ENCODE measurements around the gene TSC22D2.

TSC22D2 gene

DNA sequence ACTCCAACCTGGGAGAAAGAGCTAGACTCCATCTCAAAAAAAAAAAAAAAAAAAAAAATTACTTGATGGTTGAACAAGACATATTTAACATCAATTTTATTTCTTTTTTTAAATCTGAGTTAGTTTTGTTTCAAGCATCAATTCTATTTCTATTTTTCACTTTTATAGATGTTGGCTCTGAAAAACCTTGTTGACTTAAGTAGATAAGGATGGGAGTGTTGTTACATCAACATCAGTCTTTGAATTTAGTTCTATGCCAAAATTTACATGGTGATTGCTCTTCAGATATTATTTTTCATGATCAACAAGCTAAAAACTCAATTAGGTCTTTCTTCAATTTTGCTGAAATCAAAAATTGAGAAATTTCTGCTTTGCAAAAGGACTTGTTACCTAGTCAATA, 71.3 kb downstream of the TSC22D2 start:
- no peak for DNase-seq (ENCODE audit: low read depth)
- H3K4me3 ChIP-seq (ENCODE audit: low read depth, low read length), result no peak overlapping the region
- TF ChIP-seq, protein P1, sequence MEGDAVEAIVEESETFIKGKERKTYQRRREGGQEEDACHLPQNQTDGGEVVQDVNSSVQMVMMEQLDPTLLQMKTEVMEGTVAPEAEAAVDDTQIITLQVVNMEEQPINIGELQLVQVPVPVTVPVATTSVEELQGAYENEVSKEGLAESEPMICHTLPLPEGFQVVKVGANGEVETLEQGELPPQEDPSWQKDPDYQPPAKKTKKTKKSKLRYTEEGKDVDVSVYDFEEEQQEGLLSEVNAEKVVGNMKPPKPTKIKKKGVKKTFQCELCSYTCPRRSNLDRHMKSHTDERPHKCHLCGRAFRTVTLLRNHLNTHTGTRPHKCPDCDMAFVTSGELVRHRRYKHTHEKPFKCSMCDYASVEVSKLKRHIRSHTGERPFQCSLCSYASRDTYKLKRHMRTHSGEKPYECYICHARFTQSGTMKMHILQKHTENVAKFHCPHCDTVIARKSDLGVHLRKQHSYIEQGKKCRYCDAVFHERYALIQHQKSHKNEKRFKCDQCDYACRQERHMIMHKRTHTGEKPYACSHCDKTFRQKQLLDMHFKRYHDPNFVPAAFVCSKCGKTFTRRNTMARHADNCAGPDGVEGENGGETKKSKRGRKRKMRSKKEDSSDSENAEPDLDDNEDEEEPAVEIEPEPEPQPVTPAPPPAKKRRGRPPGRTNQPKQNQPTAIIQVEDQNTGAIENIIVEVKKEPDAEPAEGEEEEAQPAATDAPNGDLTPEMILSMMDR (IDR thresholded peaks at IDR 0.05; ENCODE audit: low read depth, low read length, missing control alignments), result no peak

- TF ChIP-seq, protein P1 (IDR thresholded peaks at IDR 0.05; ENCODE audit: low read depth, low read length, missing control alignments), result no peak
- DNase-seq (ENCODE audit: low read depth), result no peak
- no peak overlapping the region for H3K4me3 ChIP-seq (ENCODE audit: low read depth, low read length)
Measured at GRCh38 chr3:150480877-150481276, 72.8 kb downstream of the TSC22D2 start.

GRCh38 chr3:150483226-150483625, 75.1 kb downstream of the TSC22D2 start:
- H3K4me3 ChIP-seq (ENCODE audit: low read depth, low read length), result no peak overlapping the region
- no peak for DNase-seq (ENCODE audit: low read depth)
- TF ChIP-seq, protein P1 (IDR thresholded peaks at IDR 0.05; ENCODE audit: low read depth, low read length, missing control alignments), result no peak

GRCh38 chr3:150484410-150484809, 76.3 kb downstream of the TSC22D2 start:
- DNase-seq (ENCODE audit: low read depth), result no peak
- H3K4me3 ChIP-seq (ENCODE audit: low read depth, low read length), result no peak overlapping the region
- TF ChIP-seq, protein P1 (IDR thresholded peaks at IDR 0.05; ENCODE audit: low read depth, low read length, missing control alignments), result no peak

- no peak for DNase-seq (ENCODE audit: low read depth)
- TF ChIP-seq, protein P1 (IDR thresholded peaks at IDR 0.05; ENCODE audit: low read depth, low read length, missing control alignments), result no peak
- H3K4me3 ChIP-seq (ENCODE audit: low read depth, low read length), result no peak overlapping the region
Measured at GRCh38 chr3:150488867-150489266, 80.8 kb downstream of the TSC22D2 start.

- TF ChIP-seq, protein P1 (IDR thresholded peaks at IDR 0.05; ENCODE audit: low read depth, low read length, missing control alignments), result no peak
- DNase-seq (ENCODE audit: low read depth), result no peak
- H3K4me3 ChIP-seq (ENCODE audit: low read depth, low read length), result no peak overlapping the region
Measured at GRCh38 chr3:150490277-150490986, 82.3 kb downstream of the TSC22D2 start.

DNA sequence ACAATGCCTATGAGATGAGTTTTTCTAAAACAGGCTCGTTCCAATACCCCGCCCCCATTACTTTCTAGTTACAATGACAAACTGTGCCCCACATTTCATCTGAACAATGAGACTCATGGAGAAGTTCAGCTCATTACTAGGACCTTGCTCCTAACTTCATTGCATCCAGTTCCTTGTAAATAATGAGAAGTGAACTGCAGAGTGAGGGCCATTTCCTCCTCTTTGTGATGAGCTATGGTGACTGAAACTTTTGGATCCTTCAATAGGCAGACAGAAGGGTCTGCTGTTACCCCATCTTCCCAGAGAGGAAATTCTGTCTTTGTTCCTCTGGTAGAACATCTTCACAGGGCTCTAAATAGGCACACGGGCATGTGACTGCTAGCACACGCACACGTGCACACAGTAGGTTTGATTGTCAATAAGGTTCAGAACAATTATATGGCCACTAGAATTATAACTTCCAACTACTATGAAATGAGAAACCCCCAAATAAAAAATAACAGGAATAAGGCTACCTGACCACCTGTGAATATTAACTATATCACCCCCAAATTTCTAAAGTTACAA, 86.4 kb downstream of the TSC22D2 start:
- TF ChIP-seq, protein P1 (IDR thresholded peaks at IDR 0.05; ENCODE audit: low read depth, low read length, missing control alignments), result no peak

More for the DNA sequence above, 86.4 kb downstream of the TSC22D2 start:
- no peak overlapping the region for H3K4me3 ChIP-seq (ENCODE audit: low read depth, low read length)
- no peak for DNase-seq (ENCODE audit: low read depth)

Measured in GM12864 (cell line).